K562 (cell line): ENCODE results near the gene MED12. TPM values are rescaled to one million over a fixed set of nuclear protein-coding genes. Genes with fewer than 3 reads are reported as not detected.

Source experiments
- ATAC-seq: fragments of 200-7000 bp; cut with Tn5 transposase; 3 replicates; pipeline ENCODE4 v1.9.1; 2020; ENCODE audit warnings: moderate library complexity
- BruUV-seq: library from RNA; stranded (reverse); fragments of 400-500 nt; replicated peaks from 2 replicates; lab custom pipeline; 2021; lab: Mats Ljungman, UMichigan
- CTCF ChIA-PET: fragments of 300-600 bp; formaldehyde crosslinking; extraction: SDS; loops from one replicate; lab custom pipeline; 2021; ENCODE audit warnings: low intra/inter-chr PET ratio; lab: Yijun Ruan, JAX
- POLR2A ChIA-PET: fragments of 300-600, 350-650 bp; sonication (Branson Sonifier 250); formaldehyde crosslinking; extraction: SDS; loops from one replicate; lab custom pipeline; 2021; ENCODE audit warnings: antibody characterized with exemption, inconsistent platforms; lab: Yijun Ruan, JAX
- DNase-seq, 4 experiments: peaks; one replicate each; pipeline versions ENCODE4 v3.0.0 to v3.0.0-alpha.2; 2011 to 2018; ENCODE audit warnings: low spot score in 3 of 4, mixed read lengths in 3 of 4; ENCODE audit errors: extremely low read depth in 1 of 4
- FAIRE-seq: peaks from 2 replicates; lab custom pipeline; 2011; peaks lifted over from hg19 to GRCh38; lab: Jason Lieb, UNC
- H2AFZ ChIP-seq: 2 replicates; pipeline ENCODE4 v1.6.0; 2011; ENCODE audit warnings: low read depth, low read length, control low read depth, inconsistent platforms
- H3K27ac ChIP-seq: fragments of 200-600 bp; 3 replicates; pipeline ENCODE4 v1.8.0; 2011; ENCODE audit warnings: low read depth, mild to moderate bottlenecking, control low read depth, inconsistent platforms, low read length, moderate library complexity, mixed read lengths; ENCODE audit errors: extremely low read depth
- H3K27me3 ChIP-seq, 2 experiments: fragments of 300-600 bp in 1 of 2; 2 replicates in 1 of 2; 3 replicates in 1 of 2; pipeline versions ENCODE4 v1.6.0 to v1.8.0; 2011; ENCODE audit warnings: inconsistent platforms in 2 of 2, low read length in 2 of 2, mild to moderate bottlenecking in 1 of 2, mixed read lengths in 1 of 2, moderate library complexity in 1 of 2; ENCODE audit not compliant: control insufficient read depth in 2 of 2, insufficient read depth in 2 of 2
- H3K36me3 ChIP-seq: fragments of 300-600 bp; 3 replicates; pipeline ENCODE4 v1.8.0; 2011; ENCODE audit warnings: mild to moderate bottlenecking, low read length, inconsistent platforms; ENCODE audit not compliant: control insufficient read depth, insufficient read depth
- H3K4me1 ChIP-seq, 2 experiments: fragments of 200-600 bp in 1 of 2; replicated peaks in 1 of 2; 2 replicates in 1 of 2; 3 replicates in 1 of 2; pipeline versions ENCODE4 v1.5.1 to v1.8.0; 2011; ENCODE audit warnings: inconsistent platforms in 2 of 2, low read length in 2 of 2, mild to moderate bottlenecking in 1 of 2, mixed read lengths in 1 of 2, moderate library complexity in 1 of 2; ENCODE audit not compliant: control insufficient read depth in 2 of 2, insufficient read depth in 2 of 2
- H3K4me2 ChIP-seq: 2 replicates; pipeline ENCODE4 v1.6.1; 2011; ENCODE audit warnings: low read length, control low read depth, inconsistent platforms, mixed read lengths; ENCODE audit not compliant: insufficient read depth
- H3K4me3 ChIP-seq: fragments of 200-600 bp; sonication (generic), shearing (Covaris generic); 2 replicates; pipeline ENCODE4 v1.5.1; 2016; ENCODE audit warnings: control low read depth, inconsistent platforms
- H3K79me2 ChIP-seq: fragments of 200-600 bp; 3 replicates; pipeline ENCODE4 v1.8.0; 2011; ENCODE audit warnings: low read length, inconsistent platforms; ENCODE audit not compliant: control insufficient read depth, insufficient read depth
- H3K9ac ChIP-seq, 2 experiments: 2 replicates each; pipeline versions ENCODE4 v1.6.0 to v1.6.1; 2011; ENCODE audit warnings: low read depth in 2 of 2, low read length in 2 of 2, control low read depth in 1 of 2, inconsistent platforms in 1 of 2, mild to moderate bottlenecking in 1 of 2, mixed read lengths in 1 of 2; ENCODE audit not compliant: insufficient read depth in 1 of 2
- H3K9me1 ChIP-seq: one replicate; pipeline ENCODE4 v1.6.0; 2011; ENCODE audit warnings: inconsistent platforms, mild to moderate bottlenecking, low read length, moderate library complexity; ENCODE audit not compliant: control insufficient read depth, insufficient read depth
- H3K9me3 ChIP-seq: replicated peaks from 2 replicates; pipeline ENCODE4 v1.5.1; 2011; ENCODE audit warnings: low read depth, low read length, inconsistent platforms; ENCODE audit not compliant: control insufficient read depth, insufficient read depth
- H4K20me1 ChIP-seq: replicated peaks from 2 replicates; pipeline ENCODE4 v1.6.1; 2011; ENCODE audit warnings: low read length, inconsistent platforms, mixed read lengths; ENCODE audit not compliant: control insufficient read depth, insufficient read depth
- FIP1L1 ChIP-seq: fragments of 200-400 bp; formaldehyde crosslinking; IDR thresholded peaks from 2 replicates; pipeline ENCODE4 v1.6.1; 2018; ENCODE audit warnings: mild to moderate bottlenecking, low read depth, low read length; ENCODE audit not compliant: poor library complexity, severe bottlenecking
- ILK ChIP-seq: fragments of 450-650 bp; IDR thresholded peaks from 2 replicates; pipeline ENCODE4 v1.6.1; 2016; ENCODE audit warnings: missing genetic modification characterization, low read depth, mild to moderate bottlenecking, missing compliant biosample characterization, moderate library complexity, borderline replicate concordance
- LCOR ChIP-seq: sonication (generic); formaldehyde crosslinking; IDR thresholded peaks from 2 replicates; pipeline ENCODE4 v1.8.0; 2022; ENCODE audit warnings: mild to moderate bottlenecking, missing genetic modification reagents
- NELFE ChIP-seq: IDR thresholded peaks from 2 replicates; pipeline ENCODE4 v1.6.1; 2011; ENCODE audit warnings: mild to moderate bottlenecking; ENCODE audit not compliant: insufficient read depth, insufficient read length
- PRPF4 ChIP-seq: fragments of 200-400 bp; formaldehyde crosslinking; IDR thresholded peaks from one replicate; pipeline ENCODE4 v1.6.1; 2017; ENCODE audit warnings: low read length, low read depth, mild to moderate bottlenecking; ENCODE audit not compliant: insufficient read depth, poor library complexity, severe bottlenecking
- RREB1 ChIP-seq: fragments of 250-450 bp; sonication (Bioruptor Pico); IDR thresholded peaks from 2 replicates; pipeline ENCODE4 v1.4.0; 2020
- SAFB ChIP-seq: fragments of 200-400 bp; formaldehyde crosslinking; IDR thresholded peaks from 2 replicates; pipeline ENCODE4 v1.6.1; 2017; ENCODE audit warnings: low read depth, low read length, borderline replicate concordance
- SRF ChIP-seq, 2 experiments: fragments of 250-450, 450-650 bp in 1 of 2; sonication (Bioruptor Pico) in 1 of 2; sonication (generic) in 1 of 2; formaldehyde crosslinking; IDR thresholded peaks; 2 replicates each; pipeline versions ENCODE4 v1.5.0 to v1.5.1; 2020 to 2022; ENCODE audit warnings: mild to moderate bottlenecking in 1 of 2, missing genetic modification reagents in 1 of 2
- SRSF3 ChIP-seq: fragments of 200-400 bp; formaldehyde crosslinking; IDR thresholded peaks from 2 replicates; pipeline ENCODE4 v1.6.1; 2016; ENCODE audit warnings: mild to moderate bottlenecking, low read length, moderate library complexity; ENCODE audit not compliant: insufficient read depth
- ZBTB9 ChIP-seq: fragments of 450-650 bp; formaldehyde crosslinking; IDR thresholded peaks from 2 replicates; pipeline ENCODE4 v1.4.0; 2020; ENCODE audit warnings: mild to moderate bottlenecking, moderate library complexity
- ZNF41 ChIP-seq: fragments of 250-450 bp; sonication (Bioruptor Pico); conservative IDR thresholded peaks from 2 replicates; pipeline ENCODE4 v1.4.0; 2020; ENCODE audit warnings: mild to moderate bottlenecking
- ZNF444 ChIP-seq: fragments of 250-450 bp; sonication (Bioruptor Pico); IDR thresholded peaks from 2 replicates; pipeline ENCODE4 v1.4.0; 2020; ENCODE audit warnings: mild to moderate bottlenecking, moderate library complexity
- WGBS: fragments of 100-300 bp; shearing (Covaris generic); methylation state at CpG from one replicate; pipeline ENCODE4 v1.1.6; 2016; ENCODE audit warnings: low coverage, mixed read lengths; ENCODE audit not compliant: insufficient coverage; ENCODE audit errors: missing lambda C conversion rate; 5-methylcytosine and 5-hydroxymethylcytosine counted together
- in situ Hi-C: fragments of 300-500 bp; cut with MboI; formaldehyde crosslinking; loops from 4 replicates; pipeline ENCODE4 v1.15.0; 2018; ENCODE audit warnings: inconsistent platforms, mixed read lengths
- intact Hi-C: fragments of 100-400 bp; cut with micrococcal nuclease; formaldehyde crosslinking; loops from 2 replicates; pipeline ENCODE4 v1.14.2; 2022
- polyA plus RNA-seq, 8 experiments: library from polyadenylated mRNA; depleted of rRNA in 4 of 8; stranded (reverse) in 5 of 8; unstranded in 3 of 8; fragments of >200 nt; fragmentation: Nextera tagmentation in 2 of 8; fragmentation: Illumina TruSeq in 1 of 8; extraction: Ambion mirVana in 2 of 8; extraction: Trizol in 1 of 8; gene quantifications; 2 replicates each; pipeline versions ENCODE4 v1.2.1 to v1.2.3, GENCODE V29; 2011 to 2014; ENCODE audit warnings: inconsistent platforms in 1 of 8, missing spikeins in 1 of 8
- total RNA-seq, 7 experiments: library from RNA; depleted of rRNA in 6 of 7; stranded (reverse); fragments of >200 nt in 6 of 7; fragmentation: Illumina TruSeq in 2 of 7; extraction: Trizol in 2 of 7; gene quantifications; 2 replicates each; pipeline versions ENCODE4 v1.2.1 to v1.2.3, GENCODE V29; 2011 to 2021; ENCODE audit warnings: low replicate concordance in 1 of 7

Gene MED12
- total and polyA plus RNA-seq, 9 of the 15 experiments (the other 6 are each of a cell fraction or from before 2014, with no cell fraction given), result 1.6 to 49.7 (median 8.6) TPM

GRCh38 chrX:71098951-71099506, 19.4 kb upstream of the MED12 start (continued):
- no peak for TF ChIP-seq RREB1 (CRISPR knock-in tag)
- TF ChIP-seq SRSF3, result no peak
- TF ChIP-seq FIP1L1, result no peak

- no peak overlapping the region for H3K27ac ChIP-seq
- BruUV-seq, result no TSS peak
- ChIA-PET POLR2A (interaction anchor here (0.6 kb wide), 1 partner anchor 202 kb away, joined by 3 read pairs; the partner anchor contains the start of gene ITGB1BP2), CTCF (interaction anchor here (1.5 kb wide), 1 partner anchor 29 kb away, joined by 6 read pairs; no protein-coding TSS in a partner anchor)
- intact Hi-C loops, result no loop called here
- H3K27me3 ChIP-seq, result no peaks in the 10 kb centered on the region
- H3K79me2 ChIP-seq, result peaks cover 21% of the 10 kb centered on the region
- peaks cover 3% of the 10 kb centered on the region; the same call in 1 of the 3 replicates for H3K36me3 ChIP-seq
- no peaks in the 10 kb centered on the region for H3K9me3 ChIP-seq
- no peaks in the 10 kb centered on the region for H3K9me1 ChIP-seq
- no peak for ATAC-seq
- H3K4me2 ChIP-seq, result no peak overlapping the region
- H2AFZ ChIP-seq, result no peak overlapping the region
- in situ Hi-C loops, result loop anchor here (5.0 kb wide), 1 partner anchor 78 kb away; no protein-coding TSS in a partner anchor
- H4K20me1 ChIP-seq, result no peaks in the 10 kb centered on the region
- no peak overlapping the region for H3K9ac ChIP-seq
- WGBS, result 60% methylated on average over 2 of the region's 4 CpGs
- H3K4me1 ChIP-seq, result peaks cover 40 to 46% of the 10 kb centered on the region in 2 experiments
- DNase-seq, result no peak
- H3K4me3 ChIP-seq, result no peak overlapping the region
- no peak for FAIRE-seq
- TF ChIP-seq ILK (tag), result no peak
- no peak for TF ChIP-seq SAFB
- no peak for TF ChIP-seq NELFE
- no peak for TF ChIP-seq SRF (CRISPR knock-in tag; IDR thresholded peaks at IDR 0.05)
- TF ChIP-seq LCOR (CRISPR knock-in tag), result no peak
- no peak for TF ChIP-seq ZNF444 (CRISPR knock-in tag)
- no peak for TF ChIP-seq ZNF41 (CRISPR knock-in tag)
- TF ChIP-seq PRPF4, result no peak
- TF ChIP-seq ZBTB9, result no peak
These were observed 18.7 kb upstream of the MED12 start for GRCh38 chrX:71099736-71100135.
